Fibroblast of skin of right quadriceps (primary cell): ENCODE measurements around the gene CCT4.
A peak's percentile ranks its signal among the peaks of the same experiment; 100 is the strongest.
"Not testable (repeated sequence)": the region's sequence is repeated elsewhere in the genome, so short reads cannot be mapped to it uniquely, and the experiment has no call there.

Experiments
- DNase-seq: peaks from one replicate; pipeline ENCODE4 v3.0.0-alpha.2; 2013

CCT4 gene, protein sequence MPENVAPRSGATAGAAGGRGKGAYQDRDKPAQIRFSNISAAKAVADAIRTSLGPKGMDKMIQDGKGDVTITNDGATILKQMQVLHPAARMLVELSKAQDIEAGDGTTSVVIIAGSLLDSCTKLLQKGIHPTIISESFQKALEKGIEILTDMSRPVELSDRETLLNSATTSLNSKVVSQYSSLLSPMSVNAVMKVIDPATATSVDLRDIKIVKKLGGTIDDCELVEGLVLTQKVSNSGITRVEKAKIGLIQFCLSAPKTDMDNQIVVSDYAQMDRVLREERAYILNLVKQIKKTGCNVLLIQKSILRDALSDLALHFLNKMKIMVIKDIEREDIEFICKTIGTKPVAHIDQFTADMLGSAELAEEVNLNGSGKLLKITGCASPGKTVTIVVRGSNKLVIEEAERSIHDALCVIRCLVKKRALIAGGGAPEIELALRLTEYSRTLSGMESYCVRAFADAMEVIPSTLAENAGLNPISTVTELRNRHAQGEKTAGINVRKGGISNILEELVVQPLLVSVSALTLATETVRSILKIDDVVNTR

DNA sequence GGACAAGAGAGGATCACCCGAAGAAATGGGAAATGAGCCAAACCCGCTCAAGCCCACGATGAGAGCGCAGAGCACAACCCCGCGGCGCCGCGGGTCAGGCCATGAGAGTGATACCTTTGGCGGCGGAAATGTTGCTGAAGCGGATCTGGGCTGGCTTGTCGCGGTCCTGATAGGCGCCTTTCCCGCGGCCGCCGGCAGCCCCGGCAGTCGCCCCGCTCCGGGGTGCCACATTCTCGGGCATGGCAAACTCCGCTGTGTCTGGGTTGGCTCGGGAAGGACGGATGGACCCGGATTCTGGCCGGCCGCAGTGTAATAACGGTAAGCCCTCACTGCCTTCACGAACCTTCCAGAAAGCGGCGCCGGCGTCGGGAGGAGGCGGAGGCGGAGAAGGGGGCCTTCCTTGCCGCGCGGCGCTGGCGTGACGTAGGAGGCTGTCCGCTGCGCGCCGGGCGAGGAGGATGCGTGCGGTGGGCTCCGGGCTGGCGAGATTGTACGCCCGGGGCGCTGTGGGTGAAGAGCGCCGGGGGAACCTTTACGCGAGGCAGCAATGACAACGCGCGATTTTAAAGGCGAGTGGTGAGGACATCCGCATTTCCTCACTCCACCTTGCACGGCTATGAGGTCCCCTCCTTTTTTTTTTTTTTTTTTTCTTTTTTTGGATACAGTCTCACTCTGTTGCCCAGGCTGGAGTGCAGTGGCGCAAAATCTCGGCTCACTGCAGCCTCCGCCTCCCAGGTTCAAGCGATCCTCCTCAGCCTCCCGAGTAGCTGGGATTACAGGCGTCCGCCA lies at the start of gene CCT4:
CCT4 (minus strand) TSS at position 390 of the 789 bp plus-strand sequence; CDS start at position 241, 149 bp downstream.
- DNase-seq, result peak; percentile 88

DNA sequence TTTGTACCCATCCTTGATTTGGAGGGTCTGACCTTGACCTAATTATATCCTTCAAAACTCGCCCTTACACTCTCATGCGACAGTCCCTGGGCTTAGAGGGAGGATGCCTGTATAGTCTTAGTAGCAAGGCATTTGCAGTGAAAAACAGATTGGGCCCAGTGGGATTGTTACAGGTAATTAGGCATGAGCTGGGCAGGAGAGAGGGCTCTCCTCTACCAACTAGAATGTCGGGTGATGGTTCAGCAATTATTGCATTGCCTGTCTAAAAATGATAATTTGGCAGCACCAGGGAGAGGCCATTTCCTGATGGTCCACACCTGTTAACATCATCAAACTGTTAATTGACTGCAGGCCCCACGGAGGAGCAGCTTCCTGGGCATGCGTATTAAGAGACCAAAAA lies 49.4 kb upstream of the CCT4 start:
- DNase-seq, result no peak

DNA sequence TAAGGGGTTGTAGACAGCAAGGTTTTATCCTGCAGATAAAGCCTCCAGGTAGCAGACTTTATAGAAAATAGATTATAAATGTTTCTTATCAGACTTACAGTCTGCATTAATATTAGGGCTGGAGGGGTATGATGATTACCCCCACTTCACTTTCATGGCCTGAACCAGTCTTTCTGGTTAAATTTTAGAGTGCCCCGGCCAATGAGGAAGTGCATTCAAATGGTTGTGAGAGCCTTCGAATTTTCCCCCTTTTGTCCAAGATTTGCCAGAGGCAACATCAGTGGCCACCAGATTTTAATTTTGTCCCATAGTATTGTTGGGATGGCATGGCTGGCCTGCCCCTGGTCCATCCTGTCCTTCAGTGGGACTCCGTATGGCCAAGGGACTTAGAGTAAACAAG lies 48.6 kb upstream of the CCT4 start:
- no peak for DNase-seq

DNA sequence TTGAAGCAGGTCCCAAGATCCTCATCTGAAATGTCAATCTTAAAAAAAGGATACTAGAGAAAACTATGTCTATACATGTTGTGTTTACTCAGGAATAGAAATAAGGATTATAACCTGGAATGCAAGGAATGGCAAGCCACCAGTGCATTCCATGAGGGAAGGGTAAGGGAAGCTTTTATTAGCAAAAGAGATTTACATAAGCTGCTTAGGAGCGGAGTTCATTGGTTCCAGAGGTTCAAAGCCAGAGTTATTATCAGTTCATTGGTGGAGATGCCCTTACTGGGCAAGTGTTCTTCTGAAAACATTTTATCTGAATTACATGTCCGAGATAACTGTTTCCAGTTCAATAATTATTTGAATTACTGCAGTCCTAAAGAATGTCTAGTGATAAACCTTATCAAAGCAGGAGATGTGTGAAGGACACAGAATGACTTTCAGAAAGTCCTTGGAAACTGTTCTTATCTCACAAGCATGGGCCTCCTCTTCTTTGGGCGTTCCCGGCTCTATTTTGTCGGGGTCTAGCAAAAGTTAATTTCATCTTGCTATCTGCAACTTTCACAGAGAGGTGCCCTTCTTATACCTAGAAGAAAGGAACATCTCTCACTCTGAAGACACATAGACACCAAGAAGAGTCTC lies 40.5 kb upstream of the CCT4 start:
- peak; percentile 46 for DNase-seq

DNA sequence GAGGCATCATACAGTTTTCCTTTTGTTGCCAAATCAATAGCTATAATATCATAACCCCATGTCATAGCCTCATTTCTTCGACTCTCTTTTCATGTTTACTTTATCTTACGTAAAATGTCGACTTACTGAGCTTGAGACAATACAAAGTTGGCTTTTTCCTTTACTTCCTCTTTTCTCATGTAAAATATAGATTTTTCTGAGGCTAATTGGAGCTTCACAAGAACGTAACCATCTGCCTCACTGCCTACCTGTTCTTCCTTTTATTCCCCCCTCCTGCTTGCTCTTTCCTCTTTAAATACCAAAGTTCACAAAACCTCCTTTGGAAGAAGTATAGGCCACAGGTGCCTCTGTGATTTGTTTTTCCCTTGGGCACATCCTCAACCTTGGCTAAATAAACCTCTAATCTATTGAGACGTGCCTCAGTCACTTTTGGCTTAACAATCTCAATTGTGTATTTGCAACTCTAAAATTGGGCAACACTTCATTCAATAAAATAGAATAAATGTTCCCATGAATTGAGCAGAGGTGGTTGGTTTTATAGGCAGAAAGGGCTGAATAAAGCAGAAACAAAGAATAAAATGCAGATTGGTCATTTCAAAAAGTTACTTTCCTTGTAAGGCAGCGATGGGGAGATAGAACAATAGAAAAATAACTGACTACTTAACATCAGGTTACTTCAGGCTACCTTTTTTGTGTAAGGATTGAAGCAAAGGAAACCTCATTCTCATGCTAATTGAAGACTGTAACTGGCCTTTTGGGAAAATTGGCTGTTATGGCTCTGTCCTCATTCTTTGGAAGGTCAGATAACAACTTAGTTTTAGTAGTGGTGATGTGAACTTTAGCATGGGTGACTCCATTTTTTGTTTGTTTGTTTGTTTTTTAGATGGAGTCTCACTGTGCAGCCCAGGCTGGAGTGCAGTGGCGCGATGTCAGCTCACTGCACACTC lies 38.3 kb upstream of the CCT4 start:
- no peak for DNase-seq

DNA sequence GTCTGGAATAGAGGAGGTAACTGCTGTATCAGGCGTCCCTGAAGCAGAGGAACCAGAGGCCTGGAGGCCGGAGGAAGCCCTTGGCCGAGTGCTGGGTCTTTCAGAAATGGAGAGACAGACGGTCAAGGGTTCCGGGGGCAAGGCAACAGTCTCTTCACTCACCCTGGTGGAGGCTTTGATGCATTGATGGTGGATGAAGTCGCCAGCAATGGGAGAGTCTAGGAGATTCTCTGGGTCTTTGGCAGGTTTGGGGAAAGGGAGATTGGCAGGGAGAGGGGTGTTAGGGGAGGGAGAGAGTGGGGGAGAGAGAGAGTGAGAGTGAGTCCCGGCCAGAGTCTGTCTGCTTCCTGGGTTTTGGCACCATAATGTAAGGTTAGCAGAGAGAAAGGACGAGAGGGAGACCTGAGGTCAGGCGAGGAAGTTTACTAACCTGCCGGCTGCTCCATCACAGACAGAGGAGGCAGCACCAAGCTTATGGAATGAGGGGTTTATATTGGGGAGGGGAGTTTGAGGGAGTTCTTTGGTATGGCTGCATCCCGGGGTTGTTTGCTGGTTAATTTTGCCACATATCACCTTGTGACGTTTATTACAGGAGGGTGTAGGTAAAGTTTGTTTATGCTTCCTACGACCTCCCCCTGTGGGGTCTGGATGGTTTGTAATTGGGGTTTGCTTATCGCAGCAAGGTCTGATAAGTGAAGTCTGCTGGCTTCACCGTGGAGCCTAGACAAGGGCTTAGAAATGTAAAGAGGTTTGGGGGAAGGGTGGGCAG lies 36.6 kb upstream of the CCT4 start:
- DNase-seq, result no peak

DNA sequence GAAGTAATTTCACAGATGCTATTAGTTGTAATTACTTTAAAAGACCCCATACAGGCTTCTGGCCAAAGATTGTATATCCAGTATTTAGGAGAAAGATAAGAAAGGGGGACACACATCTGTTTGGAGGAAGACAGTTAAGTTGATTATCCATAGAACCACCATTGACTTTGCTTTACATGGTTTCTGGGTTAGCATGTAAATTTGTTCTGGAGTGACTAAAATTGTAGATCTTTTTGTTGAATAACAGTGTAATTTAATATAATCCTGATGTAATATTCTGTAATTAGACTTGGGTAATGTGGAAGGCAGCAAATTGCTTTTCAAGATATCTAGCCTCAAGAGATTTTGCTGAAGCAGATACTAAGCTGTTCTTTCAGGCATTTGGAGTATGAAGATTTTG lies 34.3 kb upstream of the CCT4 start:
- DNase-seq, result no peak

DNA sequence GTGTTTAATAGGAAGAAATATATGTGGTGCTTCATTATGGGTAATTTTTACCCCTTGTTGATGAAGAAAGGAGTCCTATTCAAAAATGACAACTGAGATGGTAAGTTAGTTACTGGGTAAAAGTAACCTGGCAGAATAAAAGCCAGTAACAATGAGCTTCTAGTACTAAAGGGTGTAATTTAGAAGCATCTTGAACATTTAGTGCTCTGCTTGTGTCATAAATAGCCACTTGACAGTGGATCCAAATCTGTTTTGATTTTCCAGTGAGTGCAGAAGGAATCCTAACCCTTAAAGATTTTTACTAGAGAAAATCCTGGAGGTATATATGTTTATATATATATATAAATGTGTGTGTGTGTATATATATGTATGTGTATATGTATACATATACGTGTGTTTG lies 32.1 kb upstream of the CCT4 start:
- DNase-seq, result no peak

DNA sequence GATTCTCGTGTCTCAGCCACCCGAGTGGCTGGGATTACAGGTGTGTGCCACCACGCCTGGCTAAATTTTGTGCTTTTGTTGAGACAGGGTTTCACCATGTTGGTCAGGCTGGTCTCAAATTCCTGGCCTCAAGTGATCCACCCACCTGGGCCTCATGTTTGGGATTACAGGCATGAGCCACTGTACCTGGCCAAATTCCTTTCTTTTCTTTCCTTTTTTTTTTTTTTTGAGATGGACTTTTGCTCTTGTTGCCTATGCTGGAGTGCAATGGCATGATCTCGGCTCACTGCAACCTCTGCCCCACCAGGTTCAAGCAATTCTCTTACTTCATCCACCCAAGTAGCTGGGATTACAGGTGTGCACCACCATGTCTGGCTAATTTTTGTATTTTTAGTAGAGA lies 26.3 kb upstream of the CCT4 start:
- DNase-seq, result not testable (repeated sequence)

DNA sequence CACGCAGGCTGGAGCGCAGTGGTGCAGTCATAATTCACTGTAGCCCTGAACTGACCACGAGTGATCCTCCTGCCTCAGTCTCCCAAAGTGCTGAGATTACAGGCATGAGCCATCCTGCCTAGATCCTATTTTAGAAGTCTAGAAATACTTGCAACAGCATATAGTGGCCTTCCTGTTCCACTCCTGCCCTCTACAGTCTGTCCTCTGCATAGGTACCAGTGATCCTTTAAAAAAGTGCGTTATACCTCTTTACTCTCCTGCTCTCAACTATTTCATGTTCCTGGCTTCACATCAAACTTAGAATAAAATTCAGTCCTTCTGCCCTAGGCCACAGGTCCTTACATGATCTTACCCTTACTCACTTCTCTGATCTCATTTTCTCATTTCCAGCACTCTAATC lies 23.1 kb upstream of the CCT4 start:
- DNase-seq, result no peak

DNA sequence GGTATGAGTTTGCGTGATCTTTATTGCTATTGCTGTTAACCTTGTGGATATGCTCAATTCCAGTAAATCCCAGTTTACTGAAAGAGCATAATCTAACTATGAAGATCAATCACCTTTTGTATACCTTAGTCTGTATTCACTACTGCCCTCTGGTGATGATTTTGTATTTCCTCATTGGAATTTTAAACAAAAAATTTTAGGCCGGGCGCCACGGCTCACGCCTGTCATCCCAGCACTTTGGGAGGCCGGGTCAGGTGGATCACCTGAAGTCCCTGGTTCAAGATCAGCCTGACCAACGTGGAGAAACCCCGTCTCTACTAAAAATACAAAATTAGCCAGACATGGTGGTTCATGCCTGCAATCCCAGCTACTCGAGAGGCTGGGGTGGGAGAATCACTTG lies 22.1 kb upstream of the CCT4 start:
- no peak for DNase-seq

DNA sequence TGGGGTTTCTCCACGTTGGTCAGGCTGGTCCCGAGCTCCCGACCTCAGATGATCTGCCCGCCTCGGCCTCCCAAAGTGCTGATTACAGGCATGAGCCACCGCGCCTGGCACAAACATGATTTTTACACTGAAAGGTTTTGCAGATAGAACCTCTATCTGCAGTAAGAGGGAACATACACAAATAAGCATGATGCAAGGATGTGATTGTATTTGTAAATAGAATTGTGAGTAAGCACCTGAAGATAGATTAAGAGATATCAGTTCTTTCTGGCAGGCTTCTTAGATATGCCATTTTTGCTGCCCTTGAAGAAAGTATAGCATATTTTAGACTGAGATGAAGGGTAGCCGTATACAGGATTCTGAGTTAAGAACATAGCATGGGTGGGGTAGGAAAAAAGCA lies 20.7 kb upstream of the CCT4 start:
- DNase-seq, result no peak

DNA sequence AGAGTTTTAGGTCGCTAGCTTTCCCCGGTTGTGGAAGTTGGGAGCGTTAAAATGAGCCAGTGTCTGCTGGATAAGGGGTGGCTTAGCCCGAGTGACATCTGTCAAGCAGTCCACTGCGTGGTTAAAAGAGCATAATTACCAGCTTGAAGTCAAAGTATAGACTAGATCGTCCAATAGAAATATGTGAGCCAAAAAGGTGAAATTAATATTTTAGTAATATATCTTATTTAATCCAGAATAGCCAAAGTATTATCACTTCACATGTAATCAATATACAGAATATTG lies 17.7 kb upstream of the CCT4 start:
- DNase-seq, result no peak

DNA sequence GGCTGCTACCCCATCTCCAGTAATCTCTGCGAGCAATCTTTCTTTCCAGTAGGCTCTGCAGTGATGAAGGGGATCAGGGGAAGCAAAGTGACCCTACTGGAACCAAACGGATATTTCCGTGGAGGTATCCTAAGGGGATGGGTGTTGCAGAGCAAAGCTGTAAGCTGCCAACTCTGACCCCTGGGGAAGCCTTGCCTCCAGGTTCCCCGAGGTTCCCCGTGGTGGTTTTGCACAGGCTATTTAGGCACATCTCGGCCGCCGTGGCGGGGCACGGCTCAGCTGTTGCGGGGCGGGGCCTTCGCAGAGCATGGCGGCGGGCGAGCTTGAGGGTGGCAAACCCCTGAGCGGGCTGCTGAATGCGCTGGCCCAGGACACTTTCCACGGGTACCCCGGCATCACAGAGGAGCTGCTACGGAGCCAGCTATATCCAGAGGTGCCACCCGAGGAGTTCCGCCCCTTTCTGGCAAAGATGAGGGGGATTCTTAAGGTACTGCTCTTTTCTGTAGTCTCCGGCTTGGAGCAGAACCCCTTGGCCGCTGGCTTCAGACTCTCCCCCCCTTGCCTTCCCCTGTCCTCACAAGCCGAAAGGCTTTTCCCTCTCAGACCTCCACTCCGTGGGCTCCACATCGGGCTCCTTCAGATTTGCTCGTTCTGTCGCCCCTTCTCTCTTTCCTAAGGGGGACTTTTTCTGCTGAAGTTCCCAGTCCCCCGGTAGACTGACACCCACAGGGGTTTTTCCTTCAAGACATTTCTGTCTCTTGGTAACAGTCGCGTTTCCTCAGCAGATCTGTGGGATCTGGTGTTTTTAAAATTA lies 17.1 kb upstream of the CCT4 start, which contains the start of gene COMMD1:
COMMD1 (plus strand) TSS at position 303 of the 814 bp plus-strand sequence; CDS start at position 308, 5 bp downstream.
- peak; percentile 66 for DNase-seq

DNA sequence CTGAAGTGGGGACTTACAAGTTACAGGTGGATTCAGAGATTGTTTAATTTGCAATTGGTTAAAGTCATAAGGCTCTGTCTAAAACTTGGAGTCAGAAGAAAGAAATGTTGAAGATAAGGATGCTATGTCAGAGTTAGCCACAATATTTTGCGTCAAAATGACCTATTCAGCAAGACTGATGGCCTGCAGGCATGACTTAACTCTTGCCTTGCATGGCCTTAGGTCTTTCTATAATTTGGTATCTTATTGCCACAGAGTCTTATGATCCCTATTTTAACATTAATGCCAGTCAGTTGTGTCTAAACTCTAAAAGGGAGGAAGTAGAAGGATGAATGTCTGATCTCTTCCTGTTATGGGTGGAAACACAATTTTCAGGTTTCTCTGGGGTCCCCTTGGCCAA lies 11.8 kb upstream of the CCT4 start:
- DNase-seq, result no peak

DNA sequence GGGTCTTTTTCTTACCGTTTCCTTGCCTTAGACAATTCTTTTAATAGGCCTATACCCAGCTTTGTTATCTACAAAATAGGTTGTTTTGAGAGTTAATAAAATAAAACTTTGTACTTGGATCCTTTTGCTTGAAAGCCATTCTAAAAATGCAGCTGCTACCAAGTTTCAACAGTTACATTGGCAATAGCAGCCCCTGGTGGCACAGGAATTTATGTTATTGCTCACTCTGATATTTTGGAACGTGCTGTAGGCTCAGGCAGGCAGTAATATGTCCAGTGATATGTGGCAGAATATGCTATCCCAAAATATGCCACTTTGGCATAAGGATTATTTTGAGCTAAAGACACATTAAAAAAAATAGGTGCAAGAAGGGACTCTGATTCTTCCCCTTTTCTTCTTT lies 10.4 kb upstream of the CCT4 start:
- DNase-seq, result no peak

DNA sequence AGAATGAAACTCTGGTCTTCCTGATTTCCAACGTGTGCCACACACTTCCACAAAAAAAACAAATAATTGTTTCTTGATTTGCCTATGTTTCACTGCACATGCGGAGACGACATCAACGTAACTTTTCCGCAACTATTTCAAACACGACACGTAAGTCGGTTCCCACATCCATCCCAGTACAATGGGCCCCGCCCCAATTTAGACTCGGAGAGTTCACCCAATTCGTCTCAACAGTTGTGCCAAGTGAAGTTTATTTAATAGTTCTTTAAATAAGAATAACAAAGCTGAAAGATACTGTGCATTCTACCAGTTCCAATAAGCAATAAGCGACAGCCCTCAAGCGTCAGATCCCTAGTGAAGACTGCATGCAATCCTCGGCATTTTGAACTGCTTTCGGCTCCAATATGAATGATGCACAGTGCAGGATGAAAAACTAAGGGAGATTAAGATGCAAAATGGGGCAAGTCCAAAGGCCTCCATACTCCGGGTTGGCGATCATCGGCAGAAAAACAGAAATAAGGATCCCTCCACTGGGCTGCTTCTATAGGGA lies 664 bp downstream of the CCT4 start:
- peak; percentile 39 for DNase-seq

DNA sequence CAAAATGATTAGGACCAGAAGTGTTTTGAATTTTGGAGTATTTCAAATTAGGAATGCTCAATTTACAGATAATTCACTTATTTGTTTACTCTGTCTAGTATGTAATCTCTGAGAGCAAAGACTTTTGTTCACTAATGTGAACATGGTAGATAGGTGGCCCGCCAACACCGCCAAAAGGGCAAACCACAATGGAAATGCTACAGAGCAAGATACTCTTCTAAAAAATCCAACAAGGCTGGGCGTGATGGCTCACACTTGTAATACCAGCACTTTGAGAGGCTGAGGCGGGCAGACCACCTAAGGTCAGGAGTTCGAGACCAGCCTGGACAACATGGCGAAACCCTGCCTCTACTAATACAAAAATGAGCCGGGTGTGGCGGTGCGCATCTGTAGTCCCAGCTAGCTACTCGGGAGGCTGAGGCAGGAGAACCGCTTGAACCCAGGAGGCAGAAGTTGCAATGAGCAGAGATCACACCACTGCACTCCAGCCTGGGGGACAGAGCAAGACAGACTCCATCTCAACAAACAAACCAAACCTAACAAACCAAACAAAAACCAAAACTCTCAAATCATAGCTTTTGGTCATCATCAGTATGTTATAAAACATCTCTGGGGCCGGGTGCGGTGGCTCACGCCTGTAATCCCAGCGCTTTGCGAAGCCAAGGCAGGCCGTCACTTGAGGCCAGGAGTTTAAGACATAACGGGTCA lies 2.4 kb downstream of the CCT4 start:
- DNase-seq, result no peak

DNA sequence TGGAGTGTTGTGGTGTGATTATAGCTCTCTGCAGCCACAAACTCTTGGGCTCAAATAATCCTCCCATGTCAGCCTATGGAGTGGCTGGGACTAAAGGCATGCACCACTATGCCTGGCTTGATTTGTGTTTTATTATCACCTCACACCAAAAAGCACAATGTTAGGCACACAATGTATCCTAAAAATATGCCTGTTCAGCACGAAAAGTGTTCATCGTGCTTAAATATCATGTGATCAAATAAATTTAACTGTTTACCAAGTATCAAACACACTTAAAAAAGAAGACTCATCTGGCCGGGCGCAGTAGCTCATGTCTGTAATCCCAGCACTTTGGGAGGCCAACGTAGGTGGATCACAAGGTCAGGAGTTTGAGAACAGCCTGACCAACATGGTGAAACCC lies 5.6 kb downstream of the CCT4 start:
- no peak for DNase-seq

DNA sequence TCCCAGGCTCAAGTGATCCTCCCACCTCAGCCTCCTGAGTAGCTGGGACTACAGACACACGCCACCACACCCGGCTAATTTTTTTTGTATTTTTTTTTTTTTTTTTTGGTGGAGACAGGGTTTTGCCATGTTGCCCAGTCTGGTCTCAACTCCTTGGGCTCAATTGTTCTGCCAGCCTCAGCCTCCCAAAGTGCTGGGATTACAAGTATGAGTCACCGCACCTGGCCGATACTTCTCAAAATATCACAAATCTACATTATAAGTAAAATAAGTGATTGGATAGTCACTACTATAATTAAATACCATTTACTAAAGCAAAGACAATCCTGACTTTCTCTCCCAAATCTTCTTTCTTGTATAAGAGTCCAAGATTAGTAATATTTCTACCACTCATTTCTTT lies 9.1 kb downstream of the CCT4 start:
- DNase-seq, result not testable (repeated sequence)
